SJCRH30 (cell line): ENCODE measurements around the gene IFNG-AS1. TPM values are rescaled to one million over a fixed set of nuclear protein-coding genes. Genes with fewer than 3 reads are reported as not detected.
A peak's percentile ranks its signal among the peaks of the same experiment; 100 is the strongest.

Experiments
- DNase-seq, 2 experiments: peaks; one replicate each; pipeline ENCODE4 v3.0.0-alpha.2; 2015 to 2020
- H3K27ac ChIP-seq: fragments of 250-450 bp; sonication (Bioruptor Pico); 2 replicates; pipeline ENCODE4 v1.5.1; 2020; ENCODE audit warnings: mild to moderate bottlenecking, moderate library complexity
- H3K27me3 ChIP-seq: fragments of 250-450 bp; sonication (Bioruptor Pico); 2 replicates; pipeline ENCODE4 v1.5.1; 2020; ENCODE audit warnings: mild to moderate bottlenecking, moderate library complexity
- H3K36me3 ChIP-seq: fragments of 250-450 bp; sonication (Bioruptor Pico); 2 replicates; pipeline ENCODE4 v1.5.1; 2020; ENCODE audit warnings: mild to moderate bottlenecking, moderate library complexity
- H3K4me1 ChIP-seq: fragments of 250-450 bp; sonication (Bioruptor Pico); 2 replicates; pipeline ENCODE4 v1.5.1; 2020; ENCODE audit warnings: mild to moderate bottlenecking, moderate library complexity
- H3K4me3 ChIP-seq: fragments of 250-450 bp; sonication (Bioruptor Pico); 2 replicates; pipeline ENCODE4 v1.5.1; 2020; ENCODE audit warnings: mild to moderate bottlenecking, moderate library complexity
- H3K9me3 ChIP-seq: fragments of 250-450 bp; sonication (Bioruptor Pico); replicated peaks from 2 replicates; pipeline ENCODE4 v1.5.1; 2020; ENCODE audit warnings: mild to moderate bottlenecking, moderate library complexity
- total RNA-seq: library from RNA; depleted of rRNA; stranded (reverse); fragments of >200 nt; shearing (Covaris generic); gene quantifications from 2 replicates; pipeline ENCODE4 v1.2.3, GENCODE V29; 2014

Gene IFNG-AS1
- total RNA-seq, 1 experiment from 2014 or later, result not detected

- H3K27ac ChIP-seq, result no peak overlapping the region
- no peak overlapping the region for H3K4me3 ChIP-seq
- no peak for DNase-seq
- no peaks in the 10 kb centered on the region for H3K36me3 ChIP-seq
- no peaks in the 10 kb centered on the region for H3K9me3 ChIP-seq
- H3K4me1 ChIP-seq, result peaks cover 5% of the 10 kb centered on the region
- no peaks in the 10 kb centered on the region for H3K27me3 ChIP-seq
Measured at GRCh38 chr12:68011206-68011881, 22.1 kb downstream of the IFNG-AS1 start.

GRCh38 chr12:68011882-68012207 lies 22.6 kb downstream of the IFNG-AS1 start:
- no peaks in the 10 kb centered on the region for H3K9me3 ChIP-seq
- H3K27ac ChIP-seq, result no peak overlapping the region
- no peak overlapping the region for H3K4me3 ChIP-seq
- peaks cover 5% of the 10 kb centered on the region for H3K4me1 ChIP-seq
- no peaks in the 10 kb centered on the region for H3K27me3 ChIP-seq
- no peaks in the 10 kb centered on the region for H3K36me3 ChIP-seq
- no peak for DNase-seq

- H3K4me3 ChIP-seq, result no peak overlapping the region
- H3K9me3 ChIP-seq, result no peaks in the 10 kb centered on the region
- peak in 1 of 2 experiments; percentile 10 for DNase-seq
- H3K4me1 ChIP-seq, result peaks cover 5% of the 10 kb centered on the region
- H3K27ac ChIP-seq, result no peak overlapping the region
- no peaks in the 10 kb centered on the region for H3K36me3 ChIP-seq
- H3K27me3 ChIP-seq, result no peaks in the 10 kb centered on the region
Measured at GRCh38 chr12:68012712-68013111, 23.5 kb downstream of the IFNG-AS1 start.

GRCh38 chr12:68013181-68013580 lies 23.9 kb downstream of the IFNG-AS1 start:
- H3K4me3 ChIP-seq, result no peak overlapping the region
- no peak for DNase-seq
- no peak overlapping the region for H3K27ac ChIP-seq
- H3K36me3 ChIP-seq, result no peaks in the 10 kb centered on the region
- no peaks in the 10 kb centered on the region for H3K9me3 ChIP-seq
- H3K4me1 ChIP-seq, result peaks cover 5% of the 10 kb centered on the region
- H3K27me3 ChIP-seq, result no peaks in the 10 kb centered on the region

GRCh38 chr12:68016136-68016535 lies 26.9 kb downstream of the IFNG-AS1 start:
- no peak overlapping the region for H3K4me3 ChIP-seq
- H3K27ac ChIP-seq, result no peak overlapping the region
- no peaks in the 10 kb centered on the region for H3K9me3 ChIP-seq
- no peaks in the 10 kb centered on the region for H3K36me3 ChIP-seq
- no peaks in the 10 kb centered on the region for H3K27me3 ChIP-seq
- no peak for DNase-seq
- peaks cover 5% of the 10 kb centered on the region for H3K4me1 ChIP-seq

- Histone ChIP-seq H3K36me3 (no peaks in the 10 kb centered on the region), H3K27ac (no peak overlapping the region), H3K9me3 (no peaks in the 10 kb centered on the region), H3K27me3 (no peaks in the 10 kb centered on the region), H3K4me1 (no peaks in the 10 kb centered on the region), H3K4me3 (no peak overlapping the region)
- no peak for DNase-seq
Measured at GRCh38 chr12:68018315-68018714, 29.1 kb downstream of the IFNG-AS1 start.

GRCh38 chr12:68020049-68020448 lies 30.8 kb downstream of the IFNG-AS1 start:
- no peak overlapping the region for H3K4me3 ChIP-seq
- H3K36me3 ChIP-seq, result no peaks in the 10 kb centered on the region
- no peaks in the 10 kb centered on the region for H3K9me3 ChIP-seq
- no peaks in the 10 kb centered on the region for H3K27me3 ChIP-seq
- DNase-seq, result no peak
- H3K27ac ChIP-seq, result no peak overlapping the region
- no peaks in the 10 kb centered on the region for H3K4me1 ChIP-seq

- H3K9me3 ChIP-seq, result no peaks in the 10 kb centered on the region
- H3K4me1 ChIP-seq, result no peaks in the 10 kb centered on the region
- H3K4me3 ChIP-seq, result no peak overlapping the region
- H3K27ac ChIP-seq, result no peak overlapping the region
- H3K36me3 ChIP-seq, result no peaks in the 10 kb centered on the region
- no peak for DNase-seq
- no peaks in the 10 kb centered on the region for H3K27me3 ChIP-seq
Measured at GRCh38 chr12:68020699-68021098, 31.5 kb downstream of the IFNG-AS1 start.

GRCh38 chr12:68028647-68029046 lies 39.4 kb downstream of the IFNG-AS1 start:
- H3K9me3 ChIP-seq, result no peaks in the 10 kb centered on the region
- H3K36me3 ChIP-seq, result no peaks in the 10 kb centered on the region
- H3K27ac ChIP-seq, result no peak overlapping the region
- H3K27me3 ChIP-seq, result no peaks in the 10 kb centered on the region
- no peak overlapping the region for H3K4me3 ChIP-seq
- H3K4me1 ChIP-seq, result no peaks in the 10 kb centered on the region
- DNase-seq, result no peak

- H3K27me3 ChIP-seq, result no peaks in the 10 kb centered on the region
- no peak overlapping the region for H3K27ac ChIP-seq
- H3K9me3 ChIP-seq, result no peaks in the 10 kb centered on the region
- H3K4me1 ChIP-seq, result no peaks in the 10 kb centered on the region
- no peak overlapping the region for H3K4me3 ChIP-seq
- no peaks in the 10 kb centered on the region for H3K36me3 ChIP-seq
- DNase-seq, result no peak
Measured at GRCh38 chr12:68030248-68030647, 41.0 kb downstream of the IFNG-AS1 start.

- no peak overlapping the region for H3K27ac ChIP-seq
- no peaks in the 10 kb centered on the region for H3K27me3 ChIP-seq
- H3K4me3 ChIP-seq, result no peak overlapping the region
- H3K4me1 ChIP-seq, result no peaks in the 10 kb centered on the region
- no peak for DNase-seq
- H3K36me3 ChIP-seq, result no peaks in the 10 kb centered on the region
- H3K9me3 ChIP-seq, result no peaks in the 10 kb centered on the region
Measured at GRCh38 chr12:68031174-68031573, 41.9 kb downstream of the IFNG-AS1 start.

GRCh38 chr12:68031881-68032739 lies 42.9 kb downstream of the IFNG-AS1 start:
- Histone ChIP-seq H3K4me1 (no peaks in the 10 kb centered on the region), H3K4me3 (no peak overlapping the region), H3K36me3 (no peaks in the 10 kb centered on the region), H3K27ac (no peak overlapping the region), H3K27me3 (no peaks in the 10 kb centered on the region), H3K9me3 (no peaks in the 10 kb centered on the region)
- DNase-seq, result no peak

- Histone ChIP-seq H3K4me3 (no peak overlapping the region), H3K27me3 (no peaks in the 10 kb centered on the region), H3K9me3 (no peaks in the 10 kb centered on the region; the same call in 1 of the 2 replicates), H3K36me3 (no peaks in the 10 kb centered on the region), H3K27ac (no peak overlapping the region), H3K4me1 (peaks cover 4% of the 10 kb centered on the region; the same call in 1 of the 2 replicates)
- no peak for DNase-seq
Measured at GRCh38 chr12:68034567-68034966, 45.3 kb downstream of the IFNG-AS1 start.

GRCh38 chr12:68036642-68037041 lies 47.4 kb downstream of the IFNG-AS1 start:
- H3K27me3 ChIP-seq, result no peaks in the 10 kb centered on the region
- no peak for DNase-seq

GRCh38 chr12:68037616-68038255 lies 48.5 kb downstream of the IFNG-AS1 start:
- H3K27ac ChIP-seq, result no peak overlapping the region
- peak in 1 of 2 experiments; percentile 20 for DNase-seq

More at GRCh38 chr12:68036642-68037041, 47.4 kb downstream of the IFNG-AS1 start:
- Histone ChIP-seq H3K4me3 (no peak overlapping the region), H3K9me3 (no peaks in the 10 kb centered on the region; the same call in none of the 2 replicates), H3K36me3 (no peaks in the 10 kb centered on the region), H3K4me1 (peaks cover 4% of the 10 kb centered on the region; the same call in 1 of the 2 replicates), H3K27ac (no peak overlapping the region)

More at GRCh38 chr12:68037616-68038255, 48.5 kb downstream of the IFNG-AS1 start:
- H3K36me3 ChIP-seq, result no peaks in the 10 kb centered on the region
- H3K9me3 ChIP-seq, result no peaks in the 10 kb centered on the region; the same call in none of the 2 replicates
- no peaks in the 10 kb centered on the region for H3K27me3 ChIP-seq
- H3K4me3 ChIP-seq, result no peak overlapping the region
- peaks cover 4% of the 10 kb centered on the region; the same call in 1 of the 2 replicates for H3K4me1 ChIP-seq
